Activated CD4-positive, alpha-beta T cell treated with anti-CD3 and anti-CD28 coated beads, Interleukin-2, amount 10 ng/mL, durations not matched to agents 7 days and 5 days (primary cell): ENCODE results near the gene RFWD3. TPM values are rescaled to one million over a fixed set of nuclear protein-coding genes. Genes with fewer than 3 reads are reported as not detected.

Experiments
- CTCF ChIA-PET: fragments of 350-600 bp; sonication (Branson Sonifier 250); formaldehyde crosslinking; loops from one replicate; lab custom pipeline; 2021; ENCODE audit warnings: antibody characterized with exemption; lab: Charles Lee
- POLR2A ChIA-PET: fragments of 350-600 bp; sonication (Branson Sonifier 250); formaldehyde crosslinking; loops from one replicate; lab custom pipeline; 2021; ENCODE audit warnings: antibody characterized with exemption; lab: Charles Lee
- DNase-seq: peaks from one replicate; pipeline ENCODE4 v3.0.0-alpha.2; 2020
- H3K27ac Mint-ChIP-seq: one replicate; pipeline ENCODE4 v1.8.0; 2021; ENCODE audit warnings: mild to moderate bottlenecking, moderate library complexity, mixed read lengths
- H3K27me3 Mint-ChIP-seq: one replicate; pipeline ENCODE4 v1.8.0; 2021; ENCODE audit warnings: mixed read lengths
- H3K36me3 Mint-ChIP-seq: one replicate; pipeline ENCODE4 v1.8.0; 2021; ENCODE audit warnings: low read depth, mixed read lengths
- H3K4me1 Mint-ChIP-seq: one replicate; pipeline ENCODE4 v1.8.0; 2021; ENCODE audit warnings: mixed read lengths
- H3K4me3 Mint-ChIP-seq: one replicate; pipeline ENCODE4 v1.8.0; 2021; ENCODE audit warnings: mild to moderate bottlenecking, moderate library complexity, mixed read lengths
- H3K9me3 Mint-ChIP-seq: one replicate; pipeline ENCODE4 v1.8.0; 2021; ENCODE audit warnings: mixed read lengths
- total RNA-seq, 2 experiments: library from RNA; stranded (reverse); gene quantifications; one replicate each; pipeline ENCODE4 v1.2.3, GENCODE V29; 2021

RFWD3 gene
- total RNA-seq, 2 experiments from 2014 or later, result 115 to 117 TPM

DNA sequence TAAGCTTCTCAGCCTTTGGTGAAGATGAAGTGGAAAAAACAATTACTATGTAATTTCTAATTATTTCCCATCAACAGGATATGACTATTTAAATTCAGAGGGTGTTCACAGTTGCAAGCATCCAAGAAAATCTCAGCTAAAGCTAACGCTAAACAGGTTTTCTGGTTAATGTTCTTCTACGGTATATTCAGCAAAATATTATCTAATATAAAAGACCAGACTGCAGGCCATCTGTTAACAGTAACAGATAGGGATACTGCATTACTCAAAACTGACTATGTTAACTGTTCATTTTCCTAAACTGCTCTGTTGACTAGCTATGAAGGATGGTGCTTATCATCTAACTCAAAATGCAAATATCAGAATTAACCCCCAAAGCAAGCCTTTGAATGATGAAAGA, 92.5 kb downstream of the RFWD3 start:
- CTCF ChIA-PET, result interaction anchor here (0.6 kb wide), 1 partner anchor 15 kb away, joined by 3 read pairs; no protein-coding TSS in a partner anchor
- peaks cover 49% of the 10 kb centered on the region for H3K4me1 Mint-ChIP-seq
- POLR2A ChIA-PET, result no interaction called here

DNA sequence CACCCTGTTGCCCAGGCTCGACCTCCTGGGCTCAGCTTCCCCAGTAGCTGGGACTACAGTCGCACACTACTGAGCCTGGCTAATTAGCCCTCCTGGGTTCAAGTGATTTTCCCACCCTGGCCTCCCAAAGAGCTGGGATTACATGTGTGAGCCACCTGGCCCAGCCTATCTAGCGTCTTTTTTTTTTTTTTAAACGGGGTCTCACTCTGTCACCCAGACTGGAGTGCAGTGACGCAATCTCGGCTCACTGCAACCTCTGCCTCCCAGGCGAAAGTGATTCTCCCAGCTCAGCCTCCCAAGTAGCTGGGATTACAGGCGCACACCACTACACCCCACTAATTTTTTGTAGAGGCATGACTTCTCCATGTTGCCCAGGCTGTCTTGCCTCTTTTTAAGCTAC, 93.1 kb downstream of the RFWD3 start:
- peaks cover 18% of the 10 kb centered on the region for H3K36me3 Mint-ChIP-seq
- POLR2A ChIA-PET, result no interaction called here
- H3K4me3 Mint-ChIP-seq, result no peak overlapping the region
- CTCF ChIA-PET, result interaction anchor here (0.6 kb wide), 1 partner anchor 15 kb away, joined by 3 read pairs; no protein-coding TSS in a partner anchor
- DNase-seq, result no peak
- no peaks in the 10 kb centered on the region for H3K27me3 Mint-ChIP-seq
- peaks cover 49% of the 10 kb centered on the region for H3K4me1 Mint-ChIP-seq
- H3K27ac Mint-ChIP-seq, result no peak overlapping the region
- no peaks in the 10 kb centered on the region for H3K9me3 Mint-ChIP-seq

More for the DNA sequence above, 92.5 kb downstream of the RFWD3 start:
- peaks cover 21% of the 10 kb centered on the region for H3K36me3 Mint-ChIP-seq
- H3K9me3 Mint-ChIP-seq, result no peaks in the 10 kb centered on the region
- no peak overlapping the region for H3K4me3 Mint-ChIP-seq
- DNase-seq, result no peak
- H3K27ac Mint-ChIP-seq, result no peak overlapping the region
- H3K27me3 Mint-ChIP-seq, result no peaks in the 10 kb centered on the region

Other genes with a start within 250 kb of the RFWD3 start
- gene CLEC18B, start 245.4 kb downstream of the RFWD3 start, total RNA-seq, result 1 to 10 TPM; 1.4 to 1.9 TPM
- gene GLG1, start 59.8 kb downstream of the RFWD3 start, total RNA-seq, result 100 to 1,000 TPM; 151 to 157 TPM
- 10 to 100 TPM; 36.7 to 42.0 TPM for gene MLKL, start 34.0 kb upstream of the RFWD3 start, total RNA-seq
- gene FA2H, start 107.9 kb upstream of the RFWD3 start, total RNA-seq, result under 1 TPM in 1 of 2 experiments, not detected in 1; 0.21 TPM